Subcutaneous adipose tissue (tissue), 4 donors: ENCODE data around the gene ZPR1. TPM values are rescaled to one million over a fixed set of nuclear protein-coding genes. Genes with fewer than 3 reads are reported as not detected.

Experiments
- total RNA-seq, 4 donors: library from RNA; depleted of rRNA; stranded (reverse); fragments of >200 nt; gene quantifications; one replicate each; pipeline ENCODE4 v1.1.0, GENCODE V29; 2016
- TF ChIP-seq, protein P1 (sequence below): fragments of 450-650 bp; IDR thresholded peaks from one replicate; pipeline ENCODE4 v1.5.1; 2016; ENCODE audit warnings: low read depth, mild to moderate bottlenecking, control low read depth, antibody characterized with exemption, moderate library complexity

Gene ZPR1
- total RNA-seq, 4 donors from 2014 or later, result 27.6 to 39.4 (median 31.2) TPM

DNA sequence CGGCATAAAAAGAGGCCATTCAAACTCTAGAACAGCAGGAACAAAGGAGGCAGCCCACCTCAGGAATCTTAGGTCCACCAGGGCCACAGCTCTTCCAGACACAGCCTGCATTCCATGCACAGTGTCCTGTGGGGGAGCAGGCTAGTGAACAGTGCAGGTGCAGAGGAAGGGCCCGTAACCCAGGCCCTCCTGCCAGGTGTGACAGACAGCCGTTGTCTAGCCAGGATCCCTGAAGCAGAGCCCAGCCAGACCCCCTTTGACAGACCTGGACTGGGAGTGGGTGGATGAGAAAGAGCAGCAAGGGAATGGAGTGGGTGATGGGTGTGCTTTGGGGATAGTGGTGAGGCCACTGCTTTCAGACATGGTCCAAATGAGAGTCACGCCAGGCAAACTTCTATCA lies 1.2 kb upstream of the ZPR1 start:
- TF ChIP-seq, protein P1, sequence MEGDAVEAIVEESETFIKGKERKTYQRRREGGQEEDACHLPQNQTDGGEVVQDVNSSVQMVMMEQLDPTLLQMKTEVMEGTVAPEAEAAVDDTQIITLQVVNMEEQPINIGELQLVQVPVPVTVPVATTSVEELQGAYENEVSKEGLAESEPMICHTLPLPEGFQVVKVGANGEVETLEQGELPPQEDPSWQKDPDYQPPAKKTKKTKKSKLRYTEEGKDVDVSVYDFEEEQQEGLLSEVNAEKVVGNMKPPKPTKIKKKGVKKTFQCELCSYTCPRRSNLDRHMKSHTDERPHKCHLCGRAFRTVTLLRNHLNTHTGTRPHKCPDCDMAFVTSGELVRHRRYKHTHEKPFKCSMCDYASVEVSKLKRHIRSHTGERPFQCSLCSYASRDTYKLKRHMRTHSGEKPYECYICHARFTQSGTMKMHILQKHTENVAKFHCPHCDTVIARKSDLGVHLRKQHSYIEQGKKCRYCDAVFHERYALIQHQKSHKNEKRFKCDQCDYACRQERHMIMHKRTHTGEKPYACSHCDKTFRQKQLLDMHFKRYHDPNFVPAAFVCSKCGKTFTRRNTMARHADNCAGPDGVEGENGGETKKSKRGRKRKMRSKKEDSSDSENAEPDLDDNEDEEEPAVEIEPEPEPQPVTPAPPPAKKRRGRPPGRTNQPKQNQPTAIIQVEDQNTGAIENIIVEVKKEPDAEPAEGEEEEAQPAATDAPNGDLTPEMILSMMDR, result no peak

DNA sequence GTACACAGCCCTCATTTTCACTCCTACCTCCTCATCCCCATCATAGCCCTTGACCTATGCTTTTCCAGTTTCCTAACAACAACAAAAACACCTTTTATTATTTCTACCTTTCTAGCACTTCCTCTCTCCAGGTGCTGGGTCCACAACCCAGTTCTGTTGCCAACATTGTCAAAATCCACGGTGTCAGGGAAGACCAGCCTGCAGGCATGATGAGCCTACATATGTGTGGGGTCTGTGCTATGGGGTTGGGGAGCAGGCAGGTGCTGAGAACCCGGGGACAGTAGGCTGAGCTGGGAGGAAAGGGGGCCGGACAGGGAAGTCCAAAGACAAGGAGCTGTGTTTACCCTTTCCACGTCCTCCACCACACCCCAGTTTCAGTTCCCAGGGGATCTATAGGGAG lies 711 bp upstream of the ZPR1 start:
- TF ChIP-seq, protein P1, result no peak

DNA sequence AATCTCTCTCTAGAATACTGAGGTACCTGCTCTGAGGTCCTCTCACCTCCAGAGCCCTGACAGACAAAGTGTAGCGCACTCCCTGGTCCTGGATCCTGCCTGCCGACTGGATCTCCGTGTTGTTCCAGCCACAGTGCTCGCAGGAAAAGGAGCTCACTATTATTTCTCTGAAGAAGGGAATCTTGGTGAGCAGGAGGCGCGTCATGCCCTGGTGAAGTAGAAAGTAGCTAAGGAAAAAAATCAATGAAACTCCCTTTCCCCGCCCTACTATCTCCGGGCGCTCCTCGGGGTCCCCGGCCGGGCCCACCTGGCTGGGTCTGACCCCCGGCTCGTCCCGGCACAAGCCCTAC lies 412 bp downstream of the ZPR1 start:
- TF ChIP-seq, protein P1, result no peak

DNA sequence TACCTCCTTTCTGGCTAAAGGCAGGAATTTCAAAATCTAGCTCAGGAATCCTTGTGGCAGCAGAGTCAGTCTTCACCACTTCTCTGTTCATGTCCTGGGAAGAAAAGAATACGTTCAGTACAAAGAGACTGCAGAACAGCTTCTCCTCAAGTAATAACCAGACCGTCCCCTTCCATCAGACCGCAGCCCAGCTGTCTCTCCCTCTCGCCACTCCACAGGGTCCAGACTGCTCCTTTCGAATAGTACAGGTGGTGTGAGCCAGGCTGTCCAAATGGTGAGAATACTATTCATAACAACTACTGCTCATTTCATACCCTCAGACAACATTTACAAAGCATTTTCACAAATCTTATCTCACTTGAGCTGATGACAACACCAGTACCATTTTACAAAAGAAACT lies 857 bp downstream of the ZPR1 start:
- TF ChIP-seq, protein P1, result no peak

DNA sequence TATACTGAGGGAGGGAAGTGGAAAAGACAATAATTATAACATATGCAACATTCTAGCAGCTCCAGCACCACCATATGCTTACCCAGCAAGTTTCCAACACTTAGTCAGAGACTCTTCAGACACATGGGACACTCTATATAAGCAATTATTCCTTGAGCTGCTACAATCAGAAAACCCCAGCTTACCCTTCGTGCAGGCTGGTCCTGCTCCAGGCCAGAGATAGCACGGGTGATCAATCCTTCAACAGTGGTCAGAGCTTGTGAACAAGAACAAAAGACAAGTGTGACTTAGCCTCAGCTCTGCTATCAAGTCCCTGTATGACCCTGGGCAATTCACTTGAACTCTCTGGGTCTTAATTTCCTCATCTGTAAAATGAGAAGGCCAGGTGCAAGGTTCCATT lies 1.5 kb downstream of the ZPR1 start:
- TF ChIP-seq, protein P1, result no peak

DNA sequence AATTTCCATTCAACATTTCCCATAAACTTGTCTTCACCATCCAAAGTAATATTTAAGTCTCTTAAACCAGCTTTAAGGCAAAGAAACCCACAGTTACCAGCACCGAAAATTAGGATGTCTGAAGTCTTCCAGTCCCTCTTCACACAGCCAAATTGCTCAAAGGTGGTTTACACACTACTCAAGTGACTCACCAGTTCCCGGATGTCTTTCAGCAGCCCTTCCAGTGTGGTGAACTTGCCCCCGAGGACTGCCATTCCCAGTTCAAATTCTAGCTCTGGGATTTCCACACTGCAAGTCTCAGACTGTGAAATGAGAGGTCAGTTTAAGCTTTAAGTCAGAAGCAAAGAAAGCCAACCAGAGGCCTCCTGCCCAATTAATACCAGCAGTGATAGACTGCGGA lies 5.1 kb downstream of the ZPR1 start:
- TF ChIP-seq, protein P1, result no peak

DNA sequence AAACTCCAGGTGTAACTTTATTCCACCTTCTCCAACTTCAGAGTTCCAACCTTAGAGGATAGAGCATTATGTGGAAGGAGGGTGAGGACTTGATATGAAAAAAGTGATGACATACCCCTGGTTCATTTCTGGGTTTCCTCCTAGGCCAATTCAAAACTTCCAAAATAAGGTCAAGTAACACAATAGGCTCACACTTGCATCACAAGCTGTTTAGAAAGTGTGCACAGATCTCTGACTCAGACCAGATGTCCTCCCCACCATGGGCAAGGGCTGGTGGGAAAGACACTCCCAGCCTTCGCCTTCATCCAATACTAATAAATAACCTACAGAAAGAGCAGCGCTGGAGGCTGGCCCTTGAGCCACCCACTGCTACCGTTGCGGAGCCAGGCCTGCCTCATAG lies 9.3 kb downstream of the ZPR1 start:
- TF ChIP-seq, protein P1, result no peak

DNA sequence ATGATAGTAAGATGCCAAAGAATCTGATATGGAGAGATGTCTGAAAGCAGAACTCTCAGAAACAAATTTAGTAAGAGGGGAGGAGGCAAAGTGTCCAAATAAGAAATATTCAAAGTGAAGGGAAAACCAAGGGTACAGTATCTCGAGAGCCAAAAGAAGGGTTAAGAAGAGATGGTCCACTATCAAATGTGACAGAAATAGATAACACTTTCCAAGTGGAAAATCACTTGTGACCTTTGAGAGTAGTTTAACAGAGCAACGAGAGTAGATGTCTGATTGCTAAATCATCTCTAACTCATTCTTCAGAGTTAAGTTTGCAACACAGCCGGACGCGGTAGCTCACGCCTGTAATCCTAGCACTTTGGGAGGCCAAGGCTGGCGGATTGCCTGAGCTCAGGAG lies 10.8 kb downstream of the ZPR1 start:
- TF ChIP-seq, protein P1, result no peak
